HCT116 (cell line): ENCODE data around the gene KIF18A. TPM values are rescaled to one million over a fixed set of nuclear protein-coding genes. Genes with fewer than 3 reads are reported as not detected.

Experiments
- ATAC-seq: fragments of 200-7000 bp; cut with Tn5 transposase; 2 replicates; pipeline ENCODE4 v1.9.1; 2020; ENCODE audit warnings: mild to moderate bottlenecking, moderate library complexity
- BruUV-seq: library from RNA; stranded (reverse); fragments of 400-500 nt; replicated peaks from 2 replicates; lab custom pipeline; 2021; lab: Mats Ljungman, UMichigan
- CTCF ChIA-PET: fragments of 300-600 bp; sonication (Branson Sonifier 250); formaldehyde crosslinking; loops from one replicate; lab custom pipeline; 2021; ENCODE audit warnings: antibody characterized with exemption; lab: Charles Lee
- POLR2A ChIA-PET: fragments of 300-600, 350-600 bp; sonication (Branson Sonifier 250); formaldehyde crosslinking; loops from one replicate; lab custom pipeline; 2021; ENCODE audit warnings: antibody characterized with exemption; lab: Charles Lee
- RAD21 ChIA-PET, 2 experiments: fragments of 300-600 bp; sonication (Branson Sonifier 250); formaldehyde crosslinking; loops; one replicate each; lab custom pipeline; 2023; ENCODE audit warnings: low total read pairs in 2 of 2; ENCODE audit not compliant: uncharacterized antibody in 2 of 2, unreplicated experiment in 2 of 2, low non-redundant PET in 1 of 2; lab: Charles Lee
- DNase-seq: peaks from one replicate; pipeline ENCODE4 v3.0.0-alpha.2; 2010; ENCODE audit warnings: low read depth, low spot score
- H2AFZ ChIP-seq: fragments of 200-600 bp; shearing (Covaris generic), sonication (generic); 2 replicates; pipeline ENCODE4 v1.6.1; 2017; ENCODE audit warnings: low read depth, mixed run types, mixed read lengths, antibody characterized with exemption, low read length; ENCODE audit not compliant: poor library complexity, severe bottlenecking
- H3K27ac ChIP-seq: 2 replicates; pipeline ENCODE4 v1.5.1; 2012; ENCODE audit warnings: low read depth, low read length
- H3K27me3 ChIP-seq: fragments of 200-600 bp; sonication (generic); 2 replicates; pipeline ENCODE4 v1.6.1; 2016; ENCODE audit warnings: mixed run types, low read length, mixed read lengths; ENCODE audit not compliant: insufficient read depth
- H3K36me3 ChIP-seq, 2 experiments: fragments of 200-500 bp in 1 of 2; fragments of 200-600 bp in 1 of 2; sonication (Bioruptor generic) in 1 of 2; sonication (generic) in 1 of 2; 2 replicates each; pipeline versions ENCODE4 v1.5.1 to v1.6.1; 2014 to 2016; ENCODE audit warnings: low read length in 2 of 2, inconsistent platforms in 1 of 2, mixed read lengths in 1 of 2, mixed run types in 1 of 2; ENCODE audit not compliant: insufficient read depth in 2 of 2, control insufficient read depth in 1 of 2
- H3K4me1 ChIP-seq, 2 experiments: fragments of 200-600 bp in 1 of 2; sonication (generic) in 1 of 2; 2 replicates each; pipeline versions ENCODE4 v1.5.1 to v1.6.1; 2012 to 2017; ENCODE audit warnings: low read length in 2 of 2, inconsistent platforms in 1 of 2, mild to moderate bottlenecking in 1 of 2, mixed read lengths in 1 of 2, mixed run types in 1 of 2, moderate library complexity in 1 of 2; ENCODE audit not compliant: insufficient read depth in 2 of 2, control insufficient read depth in 1 of 2
- H3K4me2 ChIP-seq: fragments of 200-600 bp; sonication (generic); 2 replicates; pipeline ENCODE4 v1.6.1; 2017; ENCODE audit warnings: mixed run types, low read length, mixed read lengths
- H3K4me3 ChIP-seq, 2 experiments: fragments of 200-600 bp in 1 of 2; sonication (generic) in 1 of 2; replicated peaks in 1 of 2; 2 replicates each; pipeline ENCODE4 v1.5.1; 2011 to 2016; ENCODE audit warnings: low read length in 2 of 2, control low read depth in 1 of 2, low read depth in 1 of 2, mild to moderate bottlenecking in 1 of 2, mixed read lengths in 1 of 2, mixed run types in 1 of 2
- H3K79me2 ChIP-seq: fragments of 200-600 bp; sonication (generic); 2 replicates; pipeline ENCODE4 v1.6.1; 2017; ENCODE audit warnings: mild to moderate bottlenecking, mixed run types, low read length, moderate library complexity, mixed read lengths; ENCODE audit not compliant: insufficient read depth
- H3K9ac ChIP-seq: fragments of 200-600 bp; sonication (generic); 2 replicates; pipeline ENCODE4 v1.6.1; 2016; ENCODE audit warnings: low read length, mixed read lengths
- H3K9me2 ChIP-seq: fragments of 200-600 bp; sonication (generic), shearing (Covaris generic); 2 replicates; pipeline ENCODE4 v1.6.1; 2017; ENCODE audit warnings: mixed run types, mild to moderate bottlenecking, moderate library complexity; ENCODE audit not compliant: insufficient read depth
- H3K9me3 ChIP-seq, 2 experiments: fragments of 200-500 bp in 1 of 2; fragments of 200-600 bp in 1 of 2; sonication (Bioruptor generic) in 1 of 2; sonication (generic) in 1 of 2; 2 replicates each; pipeline ENCODE4 v1.6.1; 2014 to 2017; ENCODE audit warnings: low read length in 2 of 2, mixed read lengths in 2 of 2, inconsistent platforms in 1 of 2, low read depth in 1 of 2, mild to moderate bottlenecking in 1 of 2, mixed run types in 1 of 2, moderate library complexity in 1 of 2; ENCODE audit not compliant: control insufficient read depth in 1 of 2, insufficient read depth in 1 of 2
- H4K20me1 ChIP-seq: fragments of 200-600 bp; sonication (generic), shearing (Covaris generic); 2 replicates; pipeline ENCODE4 v1.6.1; 2017; ENCODE audit warnings: mixed run types, mild to moderate bottlenecking, moderate library complexity; ENCODE audit not compliant: insufficient read depth
- CBX3 ChIP-seq: IDR thresholded peaks from 2 replicates; pipeline ENCODE4 v1.6.1; 2012; ENCODE audit warnings: low read depth
- FOSL1 ChIP-seq: IDR thresholded peaks from 2 replicates; pipeline ENCODE4 v1.6.1; 2012; ENCODE audit warnings: low read depth
- JUND ChIP-seq: IDR thresholded peaks from 2 replicates; pipeline ENCODE4 v1.6.1; 2012
- POLR2AphosphoS5 ChIP-seq: IDR thresholded peaks from 2 replicates; pipeline ENCODE4 v1.6.1; 2011; ENCODE audit warnings: mild to moderate bottlenecking, low read depth, low read length, moderate library complexity
- TCF7L2 ChIP-seq: IDR thresholded peaks from 2 replicates; pipeline ENCODE4 v1.7.0; 2011; ENCODE audit warnings: borderline replicate concordance, inconsistent platforms; ENCODE audit not compliant: insufficient read depth, insufficient read length; ENCODE audit errors: extremely low read depth
- intact Hi-C: fragments of 100-400 bp; cut with micrococcal nuclease; formaldehyde crosslinking; loops from 2 replicates; pipeline ENCODE4 v1.10.0; 2022
- total RNA-seq: library from RNA; stranded (reverse); gene quantifications from one replicate; pipeline ENCODE4 v1.2.1, GENCODE V29; 2021; ENCODE audit not compliant: unreplicated experiment
- TF ChIP-seq, protein P1 (sequence below): IDR thresholded peaks from 2 replicates; pipeline ENCODE4 v1.6.1; 2012
- TF ChIP-seq, protein P2 (sequence below): IDR thresholded peaks from 2 replicates; pipeline ENCODE4 v1.6.1; 2012; ENCODE audit warnings: low read depth

The KIF18A gene
- total RNA-seq, 1 experiment from 2014 or later = 50.7 TPM

DNA sequence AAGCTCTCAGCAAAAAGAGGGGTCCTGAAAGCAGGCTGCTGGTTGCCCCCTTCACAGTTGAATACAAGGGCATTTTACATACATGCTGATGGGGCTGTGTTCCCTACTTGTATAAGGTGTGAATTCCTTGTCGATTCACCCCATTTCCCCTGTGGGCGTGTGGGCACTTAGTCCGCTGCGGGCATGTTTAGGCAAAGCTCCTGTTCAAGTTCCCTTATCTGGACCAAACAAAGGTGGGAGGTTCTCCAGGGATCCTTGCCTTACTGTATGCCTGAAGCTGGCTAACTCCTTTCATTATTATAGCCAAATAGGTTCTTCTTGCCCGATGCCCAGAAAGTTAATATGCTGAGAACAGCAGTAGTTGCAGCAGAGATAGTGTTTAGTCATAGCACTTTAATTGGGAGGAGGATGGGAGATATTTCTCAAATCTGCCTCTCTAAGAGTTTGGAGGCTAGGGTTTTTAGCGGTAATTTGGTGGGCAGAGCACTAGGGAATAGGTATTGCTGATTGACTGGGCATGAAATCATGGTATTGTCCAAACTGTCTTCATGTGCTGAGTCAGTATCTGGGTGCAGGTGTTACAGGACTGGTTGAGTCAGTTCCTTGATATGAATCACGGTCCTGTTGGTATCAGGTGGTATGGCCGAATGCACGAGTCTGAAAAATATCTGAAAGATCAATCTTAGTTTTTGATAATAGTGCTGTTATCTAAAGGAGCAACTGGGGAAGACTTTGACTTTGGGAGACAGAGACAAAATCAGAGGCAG lies 32.9 kb upstream of the KIF18A start:
- Histone ChIP-seq H3K36me3 (peaks cover 0 to 42% of the 10 kb centered on the region in 2 experiments; a peak in 2 of 4 replicates), H3K79me2 (no peaks in the 10 kb centered on the region), H3K4me2 (peak overlapping the region; percentile 6; the same call in 1 of the 2 replicates), H3K4me1 (peaks cover 30 to 54% of the 10 kb centered on the region in 2 experiments), H3K9me3 (peaks cover 3 to 11% of the 10 kb centered on the region in 2 experiments; a peak in 3 of 4 replicates), H2AFZ (no peak overlapping the region), H4K20me1 (no peaks in the 10 kb centered on the region), H3K27me3 (no peaks in the 10 kb centered on the region), H3K4me3 (no peak overlapping the region), H3K27ac (peak overlapping the region; percentile 45; the same call in 1 of the 2 replicates), H3K9ac (no peak overlapping the region), H3K9me2 (no peaks in the 10 kb centered on the region)
- BruUV-seq = no TSS peak
- ChIA-PET POLR2A (no interaction called here), RAD21 (no interaction called here), CTCF (no interaction called here)
- peak; percentile 59 for TF ChIP-seq FOSL1
- no peak for TF ChIP-seq TCF7L2
- TF ChIP-seq, protein P1, sequence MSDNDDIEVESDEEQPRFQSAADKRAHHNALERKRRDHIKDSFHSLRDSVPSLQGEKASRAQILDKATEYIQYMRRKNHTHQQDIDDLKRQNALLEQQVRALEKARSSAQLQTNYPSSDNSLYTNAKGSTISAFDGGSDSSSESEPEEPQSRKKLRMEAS = peak; percentile 52
- peak; percentile 55 for TF ChIP-seq JUND
- TF ChIP-seq, protein P2, sequence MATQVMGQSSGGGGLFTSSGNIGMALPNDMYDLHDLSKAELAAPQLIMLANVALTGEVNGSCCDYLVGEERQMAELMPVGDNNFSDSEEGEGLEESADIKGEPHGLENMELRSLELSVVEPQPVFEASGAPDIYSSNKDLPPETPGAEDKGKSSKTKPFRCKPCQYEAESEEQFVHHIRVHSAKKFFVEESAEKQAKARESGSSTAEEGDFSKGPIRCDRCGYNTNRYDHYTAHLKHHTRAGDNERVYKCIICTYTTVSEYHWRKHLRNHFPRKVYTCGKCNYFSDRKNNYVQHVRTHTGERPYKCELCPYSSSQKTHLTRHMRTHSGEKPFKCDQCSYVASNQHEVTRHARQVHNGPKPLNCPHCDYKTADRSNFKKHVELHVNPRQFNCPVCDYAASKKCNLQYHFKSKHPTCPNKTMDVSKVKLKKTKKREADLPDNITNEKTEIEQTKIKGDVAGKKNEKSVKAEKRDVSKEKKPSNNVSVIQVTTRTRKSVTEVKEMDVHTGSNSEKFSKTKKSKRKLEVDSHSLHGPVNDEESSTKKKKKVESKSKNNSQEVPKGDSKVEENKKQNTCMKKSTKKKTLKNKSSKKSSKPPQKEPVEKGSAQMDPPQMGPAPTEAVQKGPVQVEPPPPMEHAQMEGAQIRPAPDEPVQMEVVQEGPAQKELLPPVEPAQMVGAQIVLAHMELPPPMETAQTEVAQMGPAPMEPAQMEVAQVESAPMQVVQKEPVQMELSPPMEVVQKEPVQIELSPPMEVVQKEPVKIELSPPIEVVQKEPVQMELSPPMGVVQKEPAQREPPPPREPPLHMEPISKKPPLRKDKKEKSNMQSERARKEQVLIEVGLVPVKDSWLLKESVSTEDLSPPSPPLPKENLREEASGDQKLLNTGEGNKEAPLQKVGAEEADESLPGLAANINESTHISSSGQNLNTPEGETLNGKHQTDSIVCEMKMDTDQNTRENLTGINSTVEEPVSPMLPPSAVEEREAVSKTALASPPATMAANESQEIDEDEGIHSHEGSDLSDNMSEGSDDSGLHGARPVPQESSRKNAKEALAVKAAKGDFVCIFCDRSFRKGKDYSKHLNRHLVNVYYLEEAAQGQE = no peak
- TF ChIP-seq POLR2AphosphoS5 = peak; percentile 15; the same call in 1 of the 2 replicates
- peak; percentile 59; the same call in 1 of the 2 replicates for TF ChIP-seq CBX3
- intact Hi-C loops = loop anchor here (10.0 kb wide), 1 partner anchor 216 kb away; no protein-coding TSS in a partner anchor
- peak; percentile 67 for ATAC-seq
- peak; percentile 27 for DNase-seq
